Measurements from ENCODE around the gene EVX2.

GRCh38 chr2:176076796-176077195 lies 7.0 kb downstream of the EVX2 start:
- no peak for TF ChIP-seq RXRA (IDR thresholded peaks at IDR 0.05)
- TF ChIP-seq, protein P1, sequence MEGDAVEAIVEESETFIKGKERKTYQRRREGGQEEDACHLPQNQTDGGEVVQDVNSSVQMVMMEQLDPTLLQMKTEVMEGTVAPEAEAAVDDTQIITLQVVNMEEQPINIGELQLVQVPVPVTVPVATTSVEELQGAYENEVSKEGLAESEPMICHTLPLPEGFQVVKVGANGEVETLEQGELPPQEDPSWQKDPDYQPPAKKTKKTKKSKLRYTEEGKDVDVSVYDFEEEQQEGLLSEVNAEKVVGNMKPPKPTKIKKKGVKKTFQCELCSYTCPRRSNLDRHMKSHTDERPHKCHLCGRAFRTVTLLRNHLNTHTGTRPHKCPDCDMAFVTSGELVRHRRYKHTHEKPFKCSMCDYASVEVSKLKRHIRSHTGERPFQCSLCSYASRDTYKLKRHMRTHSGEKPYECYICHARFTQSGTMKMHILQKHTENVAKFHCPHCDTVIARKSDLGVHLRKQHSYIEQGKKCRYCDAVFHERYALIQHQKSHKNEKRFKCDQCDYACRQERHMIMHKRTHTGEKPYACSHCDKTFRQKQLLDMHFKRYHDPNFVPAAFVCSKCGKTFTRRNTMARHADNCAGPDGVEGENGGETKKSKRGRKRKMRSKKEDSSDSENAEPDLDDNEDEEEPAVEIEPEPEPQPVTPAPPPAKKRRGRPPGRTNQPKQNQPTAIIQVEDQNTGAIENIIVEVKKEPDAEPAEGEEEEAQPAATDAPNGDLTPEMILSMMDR (IDR thresholded peaks at IDR 0.05; ENCODE audit: low read depth, low read length, missing input control): no peak
- TF ChIP-seq JUND (IDR thresholded peaks at IDR 0.05): no peak
- no peak for TF ChIP-seq FOXA1 (IDR thresholded peaks at IDR 0.05)
- TF ChIP-seq TAF1 (conservative IDR thresholded peaks at IDR 0.05): no peak

Measured in liver (tissue), 3 donors.